CD4-positive, alpha-beta T cell treated with Interleukin-21 for 1 hour (primary cell): ENCODE data around the gene GRHPR.
"Not testable (repeated sequence)": the region's sequence is repeated elsewhere in the genome, so short reads cannot be mapped to it uniquely, and the experiment has no call there.

Source experiments
- DNase-seq: peaks from one replicate; pipeline ENCODE4 v3.0.0-alpha.2; 2020

GRHPR gene

DNA sequence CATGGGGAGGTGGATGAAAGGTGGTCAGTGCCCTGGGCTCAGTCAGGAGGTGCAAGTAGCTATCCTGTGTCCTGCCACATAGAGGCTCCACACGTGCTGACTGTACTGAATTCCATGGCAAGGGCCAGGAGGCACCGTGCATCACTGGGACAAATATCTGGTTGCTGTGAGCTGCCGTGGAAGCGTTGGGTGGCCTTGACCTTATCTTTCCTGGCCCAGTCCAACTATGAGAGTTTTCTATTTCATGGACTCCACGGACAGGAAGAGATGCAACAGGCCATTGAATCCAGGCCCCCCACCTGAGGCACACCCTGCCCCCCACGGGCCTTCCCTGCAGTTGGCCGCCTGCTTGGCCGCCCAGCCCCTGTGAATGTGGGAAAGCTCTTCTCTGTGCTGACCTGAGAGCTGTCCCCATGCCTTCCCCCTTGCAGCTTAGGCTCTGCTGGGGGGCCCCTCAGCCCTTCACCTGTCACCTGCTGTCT, 1.7 kb downstream of the GRHPR start:
- no peak for DNase-seq

DNA sequence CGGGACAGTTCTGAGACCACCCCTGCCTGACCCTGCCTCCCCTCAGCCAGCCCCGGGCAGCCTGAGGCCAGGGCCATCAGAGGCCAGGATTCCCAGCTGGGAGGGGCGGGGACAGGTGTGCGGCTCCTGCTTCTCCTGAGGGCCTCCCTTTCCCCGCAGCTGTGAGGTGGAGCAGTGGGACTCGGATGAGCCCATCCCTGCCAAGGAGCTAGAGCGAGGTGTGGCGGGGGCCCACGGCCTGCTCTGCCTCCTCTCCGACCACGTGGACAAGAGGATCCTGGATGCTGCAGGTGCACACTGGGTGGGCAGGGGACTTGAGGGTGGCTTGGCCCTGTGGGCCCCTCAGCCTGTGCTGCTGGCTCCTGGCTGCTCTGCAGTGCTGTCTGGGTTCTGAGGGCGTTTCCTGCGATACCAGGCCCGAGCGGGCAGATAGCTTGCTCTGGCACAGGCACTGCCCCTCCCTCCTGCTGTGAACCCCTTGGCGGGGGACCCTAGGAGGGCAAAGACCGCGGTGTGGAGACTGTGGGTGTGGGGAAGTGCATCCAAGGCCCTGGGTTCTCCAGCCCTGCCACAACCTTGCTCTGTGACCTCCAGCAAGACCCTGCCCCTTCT, 2.3 kb downstream of the GRHPR start:
- DNase-seq, result no peak

DNA sequence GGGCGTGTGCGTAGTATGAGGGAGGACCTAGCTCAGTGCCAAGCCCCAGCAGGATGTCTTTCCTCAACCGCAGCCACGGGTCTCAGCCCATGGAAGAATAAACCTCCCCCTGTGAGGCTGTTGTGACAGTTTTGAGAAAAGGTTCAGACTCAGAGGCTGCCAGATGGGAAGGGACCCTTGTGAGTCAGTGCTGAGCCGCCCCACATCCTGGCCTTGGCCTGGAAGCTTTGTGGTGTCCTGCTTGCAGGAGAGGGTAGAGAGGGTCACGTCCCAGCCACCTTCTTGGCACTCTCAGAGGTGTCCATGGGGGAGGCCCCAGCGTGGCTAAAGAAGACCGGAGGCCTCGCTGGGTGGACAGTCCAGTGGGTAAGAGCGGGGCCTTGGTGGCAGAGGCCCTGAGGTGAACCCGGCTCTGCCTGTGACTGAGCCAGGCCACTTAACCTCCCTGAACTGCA, 2.8 kb downstream of the GRHPR start:
- DNase-seq, result no peak

DNA sequence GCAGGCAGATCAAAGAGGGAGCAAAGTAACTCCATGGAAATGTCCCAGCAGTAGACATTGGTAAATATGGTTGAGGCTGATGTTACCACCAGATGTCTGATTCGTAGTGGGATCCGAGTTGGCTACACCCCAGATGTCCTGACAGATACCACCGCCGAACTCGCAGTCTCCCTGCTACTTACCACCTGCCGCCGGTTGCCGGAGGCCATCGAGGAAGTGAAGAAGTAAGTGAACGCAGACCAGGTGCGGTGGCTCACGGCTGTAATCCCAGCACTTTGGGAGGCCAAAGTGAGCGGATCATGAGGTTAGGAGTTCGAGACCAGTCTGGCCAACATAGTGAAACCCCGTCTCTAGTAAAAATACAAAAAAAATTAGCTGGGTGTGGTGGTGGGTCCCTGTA, 3.9 kb downstream of the GRHPR start:
- DNase-seq, result not testable (repeated sequence)

DNA sequence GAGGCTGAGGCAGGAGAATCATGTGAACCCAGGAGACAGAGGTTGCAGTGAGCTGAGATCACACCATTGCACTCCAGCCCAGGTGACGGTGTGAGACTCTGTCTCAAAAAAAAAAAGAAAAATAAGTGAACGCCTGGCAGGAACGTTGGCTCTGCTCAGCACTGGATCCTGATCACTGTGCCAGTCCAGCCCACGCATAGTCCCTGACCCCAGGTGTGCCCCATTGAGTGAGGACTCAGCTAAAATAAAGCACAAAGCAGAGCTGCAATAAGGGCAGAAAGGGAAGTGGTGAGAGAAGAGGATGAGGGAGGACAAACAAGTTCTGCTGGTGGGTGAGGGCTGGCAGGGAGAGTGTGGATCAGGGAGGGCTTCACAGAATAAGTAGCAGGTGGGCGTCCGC, 4.3 kb downstream of the GRHPR start:
- no peak for DNase-seq

DNA sequence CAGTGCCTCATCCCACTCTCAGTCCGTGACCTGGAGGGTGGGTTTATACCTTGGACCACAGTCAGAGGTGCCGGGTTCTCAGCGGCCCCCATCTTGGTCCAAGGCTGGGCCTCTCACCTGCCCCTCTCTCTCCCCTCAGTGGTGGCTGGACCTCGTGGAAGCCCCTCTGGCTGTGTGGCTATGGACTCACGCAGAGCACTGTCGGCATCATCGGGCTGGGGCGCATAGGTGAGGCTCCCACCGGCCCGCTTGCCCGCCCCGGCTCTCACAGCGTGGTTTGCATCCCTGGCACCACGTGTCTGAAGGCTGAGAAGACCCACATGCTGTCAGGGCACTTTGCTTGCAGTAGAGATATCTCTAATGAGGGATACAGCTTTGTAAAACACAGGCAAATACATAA, 5.8 kb downstream of the GRHPR start:
- DNase-seq, result no peak

DNA sequence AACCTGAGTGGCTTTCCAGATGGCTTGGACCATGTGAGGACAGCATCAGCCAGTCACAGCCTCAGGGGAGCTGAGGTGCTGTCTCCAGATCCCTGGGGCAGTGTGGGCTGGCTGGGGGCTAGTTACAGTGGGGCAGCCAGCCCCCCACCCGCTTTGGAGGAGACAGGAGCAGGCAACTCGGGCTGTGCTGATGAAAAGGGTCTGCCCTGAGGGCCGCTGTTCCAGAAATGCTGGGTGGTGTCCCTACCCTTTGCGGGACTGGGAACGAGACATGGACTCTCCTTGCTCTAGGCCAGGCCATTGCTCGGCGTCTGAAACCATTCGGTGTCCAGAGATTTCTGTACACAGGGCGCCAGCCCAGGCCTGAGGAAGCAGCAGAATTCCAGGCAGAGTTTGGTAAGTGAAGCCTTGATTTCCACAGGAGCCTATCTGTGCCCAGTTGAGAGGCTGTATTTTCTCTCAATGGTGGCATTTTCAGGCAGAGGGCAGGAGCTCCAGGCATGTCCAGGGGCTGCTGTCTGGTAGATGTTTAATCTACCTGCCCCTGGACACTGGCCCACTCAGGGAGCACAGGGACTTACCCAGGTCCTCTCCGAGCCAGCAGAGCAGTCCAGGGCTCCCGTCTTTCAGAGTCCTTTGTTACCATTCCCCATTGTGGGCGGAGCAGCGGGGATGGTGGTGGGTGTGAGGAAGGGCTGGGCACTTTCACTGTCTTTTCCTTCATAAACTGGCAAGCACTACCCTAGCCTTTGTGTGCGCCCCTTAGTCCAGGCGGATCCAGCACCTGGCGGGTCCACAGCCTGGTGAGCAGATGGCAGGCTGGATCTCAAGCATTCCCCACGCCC, 7.2 kb downstream of the GRHPR start:
- DNase-seq, result no peak

DNA sequence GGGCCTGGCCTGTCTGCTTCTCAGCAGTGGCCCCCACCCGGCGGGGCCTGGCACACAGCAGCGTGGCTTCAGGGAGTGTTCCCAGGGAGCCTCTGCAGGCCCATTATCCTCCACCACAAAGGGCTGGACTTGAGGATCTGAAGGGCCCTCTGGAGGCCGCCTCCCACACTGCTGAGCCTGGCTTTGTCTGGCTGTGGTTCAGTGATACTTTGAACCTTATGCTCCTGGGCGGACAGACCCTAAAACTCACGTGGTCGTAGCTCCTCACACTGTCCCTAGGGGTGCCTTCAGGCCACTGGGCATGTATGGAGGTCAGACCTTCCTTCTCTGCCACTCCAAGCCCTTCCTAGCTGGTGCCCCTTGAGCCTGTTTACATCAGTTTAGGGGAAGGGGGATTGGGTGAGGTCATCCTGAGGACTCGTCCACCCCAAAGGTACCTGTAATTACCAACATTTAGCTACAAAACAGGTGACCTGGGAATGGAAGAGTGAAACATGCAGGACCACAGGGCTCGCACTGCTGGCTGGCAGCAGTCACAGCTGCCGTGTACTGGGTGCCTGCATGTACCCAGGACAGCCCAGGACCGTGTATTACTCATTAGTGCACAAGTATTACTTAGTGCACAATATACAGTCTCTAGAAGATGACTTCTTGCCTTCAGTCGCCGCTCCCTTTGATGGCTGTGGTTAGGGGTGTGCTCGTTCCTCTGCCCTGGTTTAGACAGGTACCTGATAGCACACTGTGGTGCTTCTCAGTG, 8.5 kb downstream of the GRHPR start:
- DNase-seq, result no peak

DNA sequence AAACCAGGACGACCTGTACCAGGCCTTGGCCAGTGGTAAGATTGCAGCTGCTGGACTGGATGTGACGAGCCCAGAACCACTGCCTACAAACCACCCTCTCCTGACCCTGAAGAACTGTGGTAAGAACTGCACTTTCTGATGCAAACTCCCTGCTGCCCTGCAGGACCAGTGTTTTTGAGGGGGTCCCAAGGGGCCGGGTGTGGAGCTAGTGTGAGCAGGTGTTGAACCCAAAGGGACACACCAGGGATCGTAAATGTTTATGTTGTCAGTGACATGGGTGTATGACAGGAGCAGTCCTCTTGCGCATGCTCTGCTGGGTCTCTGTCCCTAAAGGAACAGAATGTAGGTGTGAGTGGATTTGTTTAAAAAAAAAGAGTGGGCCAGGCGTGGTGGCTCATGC, 9.5 kb downstream of the GRHPR start:
- DNase-seq, result no peak

DNA sequence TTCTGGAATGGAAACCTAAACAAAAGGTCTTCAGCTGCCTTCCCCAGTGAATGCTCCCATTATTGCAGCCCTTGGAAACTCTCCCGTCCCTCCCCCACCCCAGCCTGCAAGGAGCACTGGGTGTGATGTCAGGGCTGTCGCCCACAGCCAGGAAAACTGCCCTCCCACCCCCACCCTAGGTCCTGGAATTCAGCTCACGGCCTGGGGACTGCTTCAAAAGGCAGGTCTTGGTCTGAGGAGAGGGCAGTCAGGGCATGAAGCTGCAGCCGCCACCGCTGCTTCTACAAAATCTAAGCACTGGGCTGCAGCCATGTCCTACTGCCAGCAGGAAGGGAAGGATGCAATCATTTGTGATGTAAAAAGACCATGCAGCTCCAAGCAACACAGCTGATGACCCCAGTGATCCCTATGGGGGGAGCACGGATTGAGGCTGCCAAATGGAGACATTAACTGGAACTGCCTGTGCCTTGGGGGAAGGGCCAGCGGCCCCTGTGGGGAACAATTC, 11.4 kb downstream of the GRHPR start:
- DNase-seq, result no peak

DNA sequence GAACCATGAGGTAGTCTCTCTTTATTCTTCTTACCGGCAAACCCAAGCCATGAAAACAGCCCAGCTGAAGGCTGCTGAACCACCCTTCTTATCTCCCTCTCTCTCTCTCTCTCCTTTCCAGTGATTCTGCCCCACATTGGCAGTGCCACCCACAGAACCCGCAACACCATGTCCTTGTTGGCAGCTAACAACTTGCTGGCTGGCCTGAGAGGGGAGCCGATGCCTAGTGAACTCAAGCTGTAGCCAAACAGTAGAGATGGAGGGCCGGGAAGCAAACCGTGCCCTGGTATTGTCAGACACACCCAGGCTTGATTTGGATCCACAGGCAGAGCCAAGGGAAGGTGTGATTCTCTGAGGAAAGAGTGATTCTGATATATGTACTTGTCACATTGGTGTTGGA, 14.0 kb downstream of the GRHPR start:
- DNase-seq, result no peak

DNA sequence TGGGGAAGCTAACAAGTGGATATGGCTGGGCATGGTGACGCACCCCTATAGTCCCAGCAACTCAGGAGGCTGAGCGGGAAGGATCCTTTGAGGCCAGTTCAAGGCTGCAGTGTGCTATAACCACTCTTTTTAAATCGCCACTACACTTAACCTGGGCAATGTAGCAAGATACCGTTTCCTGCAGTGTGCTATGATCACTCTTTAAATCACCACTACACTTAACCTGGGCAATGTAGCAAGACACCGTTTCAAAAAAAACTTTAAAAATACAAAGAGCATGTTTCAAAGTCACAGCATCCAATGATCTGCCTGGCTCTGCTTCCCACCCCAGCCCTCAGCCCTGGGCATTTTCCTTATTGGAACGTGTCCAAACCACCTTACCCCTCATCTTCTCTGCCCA, 14.5 kb downstream of the GRHPR start:
- no peak for DNase-seq

DNA sequence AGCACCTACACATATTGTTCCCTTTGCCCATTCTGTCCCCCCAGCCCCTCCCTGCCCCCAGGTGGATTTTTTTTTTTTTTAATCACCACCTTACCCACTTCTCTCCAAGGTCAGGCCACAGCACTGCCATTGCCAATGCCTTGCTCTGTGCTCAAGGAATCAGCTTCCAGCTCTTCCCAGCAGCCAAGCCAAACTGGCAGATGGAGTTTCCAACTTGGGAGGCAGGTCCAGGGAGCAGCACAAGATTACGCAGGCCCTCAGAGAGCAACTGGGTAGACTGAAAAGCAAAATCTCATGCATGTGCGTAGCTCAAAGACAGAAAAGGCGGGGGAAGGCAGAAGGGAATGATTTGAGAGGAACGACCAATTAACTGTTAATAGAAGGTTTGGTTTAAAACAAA, 15.1 kb downstream of the GRHPR start:
- no peak for DNase-seq

DNA sequence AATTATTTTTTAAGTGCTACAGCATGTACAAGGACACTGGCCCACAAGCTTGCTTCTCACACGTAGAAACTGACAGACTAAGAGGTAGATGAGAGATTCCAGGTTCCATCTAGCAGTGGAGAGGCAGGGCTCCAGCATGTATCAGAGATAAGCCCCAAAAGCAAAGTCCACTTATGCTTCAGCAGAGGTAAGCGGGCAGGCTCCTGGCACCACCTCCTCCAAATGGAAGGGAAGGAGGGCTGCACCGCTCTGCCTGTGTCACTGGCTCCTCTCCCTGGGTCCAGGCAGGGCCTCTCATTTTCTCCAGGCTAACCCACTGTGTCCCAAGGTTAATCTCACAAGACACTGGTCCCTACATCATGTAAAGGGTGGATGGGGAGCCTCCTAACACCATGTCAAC, 15.9 kb downstream of the GRHPR start:
- no peak for DNase-seq

DNA sequence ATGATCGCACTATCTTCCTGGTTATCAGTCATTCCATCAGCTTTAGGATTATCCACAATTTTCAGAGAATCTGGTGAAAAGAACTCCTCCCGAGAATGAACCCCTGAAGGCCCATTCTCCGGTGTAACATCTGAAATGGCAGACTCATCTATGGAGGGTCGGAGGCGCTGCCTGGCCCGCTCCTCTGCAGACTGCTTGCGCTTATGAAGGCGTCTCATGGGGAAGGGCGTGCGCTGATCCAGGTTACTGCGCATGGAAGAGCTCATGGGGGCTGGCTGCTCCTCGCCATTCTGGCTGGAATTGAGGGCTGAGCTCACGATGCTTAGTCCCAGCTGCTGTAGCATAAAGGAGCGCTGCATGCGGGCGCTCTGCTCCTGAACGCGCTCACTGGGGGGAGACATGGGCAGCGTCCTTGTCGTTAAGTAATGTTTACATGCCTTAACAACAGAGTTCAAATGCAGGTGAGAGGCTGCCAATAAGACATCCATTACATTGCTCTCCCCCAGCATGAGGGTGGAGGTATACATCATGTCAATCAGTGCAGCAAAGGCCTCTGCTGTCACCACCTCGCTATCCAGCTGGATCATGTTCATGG, 19.4 kb downstream of the GRHPR start:
- no peak for DNase-seq

DNA sequence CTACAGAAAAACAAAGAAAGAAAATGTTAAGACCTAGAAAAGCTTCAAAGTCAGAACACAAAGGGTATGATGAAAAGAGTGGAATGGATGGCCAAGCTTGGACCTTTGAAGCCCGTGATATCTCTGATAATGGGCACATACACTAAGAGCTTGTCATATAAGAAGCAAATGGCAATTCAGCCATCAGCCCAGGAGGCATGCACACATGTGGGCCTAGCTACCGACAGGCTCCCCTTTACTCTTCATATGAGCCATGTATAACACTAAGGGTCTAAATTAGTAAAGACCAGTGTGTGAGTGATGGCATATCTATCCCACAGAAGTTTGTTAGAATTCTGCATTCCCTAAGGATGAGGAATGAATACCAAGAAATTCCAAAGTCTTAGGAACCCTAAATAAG, 20.1 kb downstream of the GRHPR start:
- no peak for DNase-seq

DNA sequence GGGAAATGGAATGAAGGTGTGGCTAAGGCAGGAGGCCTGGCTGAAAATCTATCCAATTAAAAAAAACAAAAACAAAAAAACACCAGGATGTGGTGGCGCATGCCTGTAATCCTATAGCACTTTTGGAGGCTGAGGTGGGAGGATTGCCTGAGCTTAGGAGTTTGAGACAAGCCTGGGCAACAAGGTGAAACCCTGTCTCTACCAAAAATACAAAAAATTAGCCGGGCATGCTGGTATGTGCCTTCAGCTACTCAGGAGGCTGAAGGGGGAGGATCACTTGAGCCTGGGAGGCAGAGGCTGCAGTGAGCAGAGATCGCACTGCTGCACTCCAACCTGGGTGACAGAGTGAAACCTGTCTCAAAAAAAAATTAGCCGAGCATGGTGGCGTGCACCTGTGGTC, 21.1 kb downstream of the GRHPR start:
- no peak for DNase-seq

DNA sequence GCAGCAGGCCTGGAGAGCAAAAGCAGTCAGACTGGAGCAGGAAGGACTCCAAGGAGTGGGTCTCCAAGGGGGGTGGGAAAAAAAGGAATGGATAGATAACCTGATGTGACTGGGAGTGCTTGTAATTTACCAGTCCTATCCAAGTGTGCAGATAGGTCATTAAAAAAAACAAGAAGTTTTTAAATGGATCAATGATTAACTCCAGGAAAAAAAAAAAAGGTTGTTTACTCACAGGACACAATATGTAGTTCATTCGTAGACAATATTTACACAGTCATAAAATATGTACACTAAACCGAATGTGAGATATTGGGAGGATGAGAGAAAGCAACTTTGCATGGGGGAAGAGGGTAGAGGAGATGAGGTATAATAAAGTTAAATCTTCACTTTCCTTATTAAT, 22.4 kb downstream of the GRHPR start:
- DNase-seq, result no peak

DNA sequence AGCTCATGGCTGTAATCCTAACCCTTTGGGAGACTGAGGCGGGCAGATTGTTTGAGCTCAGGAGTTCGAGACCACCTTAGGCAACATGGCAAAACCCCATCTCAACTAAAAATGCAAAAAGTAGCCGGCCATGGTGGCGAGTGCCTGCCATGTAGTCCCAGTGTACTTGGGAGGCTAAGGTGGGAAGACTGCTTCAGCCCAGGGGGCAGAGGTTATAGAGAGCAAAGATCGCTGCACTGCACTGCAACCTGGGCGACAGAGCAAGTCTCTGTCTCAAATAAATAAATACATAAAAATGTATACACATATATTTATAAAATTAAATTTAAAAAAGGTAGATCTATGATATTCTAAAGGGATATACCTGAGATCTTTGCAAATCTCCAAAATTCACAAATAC, 23.3 kb downstream of the GRHPR start:
- DNase-seq, result no peak

DNA sequence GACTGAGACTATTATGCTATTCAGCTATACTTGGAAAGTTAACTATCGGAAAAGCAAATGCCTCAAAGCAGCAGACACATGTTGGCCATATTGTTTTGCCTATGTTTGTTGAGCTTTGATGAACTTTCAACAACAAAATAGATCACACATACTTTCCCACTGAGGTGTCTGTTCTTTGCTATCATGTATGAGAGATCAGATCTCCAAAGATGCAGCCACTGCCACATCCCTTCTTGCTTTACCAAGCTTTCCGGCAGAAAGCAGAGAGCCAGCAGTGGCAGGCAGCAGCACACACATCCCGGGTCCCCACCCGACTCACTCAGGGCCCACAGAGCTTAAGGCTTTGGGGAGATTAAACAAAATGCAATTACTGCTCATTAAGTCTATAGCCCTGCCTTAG, 23.9 kb downstream of the GRHPR start:
- no peak for DNase-seq

DNA sequence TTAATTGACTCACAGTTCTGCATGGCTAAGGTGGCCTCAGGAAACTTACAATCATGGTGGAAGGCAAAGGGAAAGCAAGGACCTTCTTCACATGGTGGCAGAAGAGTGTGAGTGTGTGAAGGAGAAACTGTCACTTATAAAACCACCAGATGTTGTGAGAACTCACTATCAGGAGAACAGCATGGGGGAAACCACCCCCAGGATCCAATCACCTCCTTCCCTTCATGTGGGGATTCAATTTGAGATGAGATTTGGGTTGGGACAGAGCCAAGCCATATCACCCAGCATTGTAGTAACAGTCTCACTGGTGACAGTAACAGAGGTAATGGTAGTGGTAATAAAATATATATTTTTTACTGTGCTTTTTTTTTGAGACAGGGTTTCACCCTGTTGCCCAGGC, 24.6 kb downstream of the GRHPR start:
- no peak for DNase-seq

DNA sequence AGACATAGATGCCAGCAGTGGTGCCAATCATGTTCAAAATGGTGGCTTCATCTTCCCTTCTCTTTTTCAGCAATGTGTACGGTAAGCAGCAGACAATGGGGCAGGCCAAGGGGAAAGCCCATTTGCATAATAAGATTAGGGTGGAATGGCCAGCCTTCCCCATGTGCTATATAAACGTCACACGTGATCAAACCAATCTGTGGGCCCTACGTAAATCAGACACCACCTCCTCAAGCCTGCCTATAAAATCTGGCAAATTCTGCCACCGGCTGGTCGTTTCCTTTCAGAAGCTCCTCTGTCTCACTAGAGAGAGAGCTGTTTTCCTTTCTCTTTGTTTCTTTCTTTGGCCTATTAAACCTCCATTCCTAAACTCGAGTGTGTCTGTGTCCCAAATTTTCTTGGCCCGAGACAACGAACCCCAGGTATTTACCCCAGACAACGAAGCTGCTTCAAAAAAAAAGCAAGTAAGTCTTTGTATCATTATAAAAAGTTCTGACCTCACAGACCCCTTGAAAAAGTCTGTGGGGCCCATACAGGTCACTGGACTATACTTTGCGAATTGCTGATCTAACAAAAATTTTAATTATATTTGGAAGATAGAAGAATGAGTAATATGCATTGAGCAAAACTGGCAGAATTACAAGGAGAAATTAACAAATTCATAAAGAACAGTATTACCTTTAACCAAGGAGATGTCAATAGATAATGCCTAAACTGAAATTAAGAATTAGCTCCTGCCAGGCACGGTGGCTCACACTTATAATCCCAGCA, 27.6 kb downstream of the GRHPR start:
- no peak for DNase-seq
